GM03348 (cell line): ENCODE measurements around the gene SCAMP3.
"Not testable (repeated sequence)": the region's sequence is repeated elsewhere in the genome, so short reads cannot be mapped to it uniquely, and the experiment has no call there.

Experiments
- DNase-seq: peaks from one replicate; pipeline ENCODE4 v3.0.0; 2012; ENCODE audit warnings: low spot score

The SCAMP3 gene

GRCh38 chr1:155227261-155228095, 34.7 kb downstream of the SCAMP3 start:
- DNase-seq = peak; percentile 99

GRCh38 chr1:155226910-155227260, 35.3 kb downstream of the SCAMP3 start:
- peak; percentile 37 for DNase-seq

GRCh38 chr1:155226188-155226909, 35.8 kb downstream of the SCAMP3 start:
- peak; percentile 69 for DNase-seq

- not testable (repeated sequence) for DNase-seq
Measured at GRCh38 chr1:155225404-155225759, 36.8 kb downstream of the SCAMP3 start.

- DNase-seq = no peak
Measured at GRCh38 chr1:155223047-155223446, 39.1 kb downstream of the SCAMP3 start.

GRCh38 chr1:155220211-155220965, 41.8 kb downstream of the SCAMP3 start:
- not testable (repeated sequence) for DNase-seq

- no peak for DNase-seq
Measured at GRCh38 chr1:155219592-155220031, 42.5 kb downstream of the SCAMP3 start.

GRCh38 chr1:155218854-155219591, 43.1 kb downstream of the SCAMP3 start:
- DNase-seq = peak; percentile 58

GRCh38 chr1:155214702-155215101, 47.5 kb downstream of the SCAMP3 start:
- DNase-seq = not testable (repeated sequence)

- not testable (repeated sequence) for DNase-seq
Measured at GRCh38 chr1:155212051-155212440, 50.1 kb downstream of the SCAMP3 start.

GRCh38 chr1:155211381-155212050, 50.6 kb downstream of the SCAMP3 start:
- DNase-seq = not testable (repeated sequence)

GRCh38 chr1:155210314-155211104, 51.7 kb downstream of the SCAMP3 start:
- DNase-seq = no peak

GRCh38 chr1:155209312-155209721, 52.8 kb downstream of the SCAMP3 start:
- DNase-seq = no peak

- DNase-seq = peak; percentile 94
Measured at GRCh38 chr1:155208541-155209311, 53.4 kb downstream of the SCAMP3 start, which contains the start of gene MTX1. MTX1 (plus strand) TSS chr1:155208695; CDS start chr1:155208805, 110 bp downstream.

- DNase-seq = peak; percentile 48
Measured at GRCh38 chr1:155207806-155208540, 54.2 kb downstream of the SCAMP3 start, which contains the start of gene THBS3. THBS3 (minus strand) TSS chr1:155207897; CDS start chr1:155207876, 21 bp downstream.

- peak; percentile 80 for DNase-seq
Measured at GRCh38 chr1:155206891-155207805, 55.0 kb downstream of the SCAMP3 start.
